H9 (cell line): ENCODE data around the gene SVOP. TPM values are rescaled to one million over a fixed set of nuclear protein-coding genes. Genes with fewer than 3 reads are reported as not detected.

Experiments used
- DNase-seq: peaks from one replicate; pipeline ENCODE4 v3.0.0-alpha.2; 2017
- H2AFZ ChIP-seq: one replicate; pipeline ENCODE4 v1.6.1; 2013; ENCODE audit warnings: mild to moderate bottlenecking, low read length, control low read depth, moderate library complexity
- H2AK5ac ChIP-seq: 2 replicates; pipeline ENCODE4 v1.6.1; 2013; ENCODE audit warnings: low read length, control low read depth, mixed read lengths; ENCODE audit not compliant: insufficient read length
- H2BK120ac ChIP-seq: one replicate; pipeline ENCODE4 v1.6.1; 2013; ENCODE audit warnings: low read depth, mild to moderate bottlenecking, low read length, control low read depth, inconsistent platforms; ENCODE audit not compliant: poor library complexity, severe bottlenecking
- H2BK12ac ChIP-seq: 2 replicates; pipeline ENCODE4 v1.6.1; 2013; ENCODE audit warnings: low read length, control low read depth, mixed read lengths, low read depth; ENCODE audit not compliant: insufficient read length
- H2BK15ac ChIP-seq: 2 replicates; pipeline ENCODE4 v1.6.1; 2013; ENCODE audit warnings: low read depth, low read length, control low read depth
- H2BK20ac ChIP-seq: one replicate; pipeline ENCODE4 v1.6.1; 2013; ENCODE audit warnings: low read depth, mild to moderate bottlenecking, low read length, control low read depth, inconsistent platforms; ENCODE audit not compliant: poor library complexity, severe bottlenecking
- H2BK5ac ChIP-seq: 2 replicates; pipeline ENCODE4 v1.6.1; 2013; ENCODE audit warnings: low read length, control low read depth, mixed read lengths; ENCODE audit not compliant: insufficient read length
- H3K14ac ChIP-seq: 2 replicates; pipeline ENCODE4 v1.6.1; 2013; ENCODE audit warnings: low read length, control low read depth; ENCODE audit not compliant: insufficient read depth
- H3K18ac ChIP-seq: 2 replicates; pipeline ENCODE4 v1.6.1; 2013; ENCODE audit warnings: low read depth, mild to moderate bottlenecking, mixed read lengths, low read length, control low read depth; ENCODE audit not compliant: insufficient read length
- H3K23ac ChIP-seq: 2 replicates; pipeline ENCODE4 v1.6.1; 2013; ENCODE audit warnings: low read length, control low read depth, mixed read lengths, low read depth; ENCODE audit not compliant: insufficient read length
- H3K23me2 ChIP-seq: 2 replicates; pipeline ENCODE4 v1.6.1; 2013; ENCODE audit warnings: low read depth, mild to moderate bottlenecking, mixed read lengths, low read length, control low read depth; ENCODE audit not compliant: insufficient read length, poor library complexity, severe bottlenecking
- H3K27ac ChIP-seq: 2 replicates; pipeline ENCODE4 v1.5.1; 2013; ENCODE audit warnings: low read length, control low read depth, mixed read lengths, low read depth; ENCODE audit not compliant: insufficient read length
- H3K27me3 ChIP-seq: 2 replicates; pipeline ENCODE4 v1.6.1; 2013; ENCODE audit warnings: low read length, control low read depth, inconsistent platforms; ENCODE audit not compliant: insufficient read depth
- H3K4ac ChIP-seq: 2 replicates; pipeline ENCODE4 v1.6.1; 2013; ENCODE audit warnings: low read depth, mild to moderate bottlenecking, control low read depth, inconsistent platforms, low read length, moderate library complexity
- H3K4me1 ChIP-seq: 2 replicates; pipeline ENCODE4 v1.6.1; 2013; ENCODE audit warnings: low read length, control low read depth, inconsistent platforms; ENCODE audit not compliant: insufficient read depth
- H3K4me2 ChIP-seq: 2 replicates; pipeline ENCODE4 v1.6.1; 2013; ENCODE audit warnings: low read length, control low read depth, mixed read lengths; ENCODE audit not compliant: insufficient read length, insufficient read depth
- H3K56ac ChIP-seq: 2 replicates; pipeline ENCODE4 v1.6.1; 2013; ENCODE audit warnings: low read depth, mild to moderate bottlenecking, mixed read lengths, low read length, control low read depth; ENCODE audit not compliant: insufficient read length
- H3K79me1 ChIP-seq: 2 replicates; pipeline ENCODE4 v1.6.1; 2013; ENCODE audit warnings: low read depth, mild to moderate bottlenecking, moderate library complexity, low read length, control low read depth, inconsistent platforms; ENCODE audit not compliant: insufficient read depth, poor library complexity, severe bottlenecking
- H3K79me2 ChIP-seq: 2 replicates; pipeline ENCODE4 v1.6.1; 2013; ENCODE audit warnings: low read length, control low read depth, inconsistent platforms; ENCODE audit not compliant: insufficient read depth
- H3K9ac ChIP-seq: 2 replicates; pipeline ENCODE4 v1.6.1; 2013; ENCODE audit warnings: low read length, control low read depth, mixed read lengths; ENCODE audit not compliant: insufficient read length; ENCODE audit errors: extremely low read depth
- H3K9me3 ChIP-seq: one replicate; pipeline ENCODE4 v1.6.1; 2013; ENCODE audit warnings: low read depth, low read length, inconsistent platforms; ENCODE audit not compliant: control insufficient read depth
- H3T11ph ChIP-seq: one replicate; pipeline ENCODE4 v1.6.1; 2013; ENCODE audit warnings: mild to moderate bottlenecking, low read length, control low read depth, inconsistent platforms
- H4K20me1 ChIP-seq: one replicate; pipeline ENCODE4 v1.6.1; 2013; ENCODE audit not compliant: control insufficient read depth, insufficient read length, insufficient read depth
- H4K5ac ChIP-seq: 2 replicates; pipeline ENCODE4 v1.6.1; 2013; ENCODE audit warnings: low read depth, mild to moderate bottlenecking, mixed read lengths, low read length, control low read depth; ENCODE audit not compliant: insufficient read length
- H4K8ac ChIP-seq: replicated peaks from 2 replicates; pipeline ENCODE4 v1.6.1; 2013; ENCODE audit warnings: low read length, control low read depth, mixed read lengths, low read depth; ENCODE audit not compliant: insufficient read length
- H4K91ac ChIP-seq: 2 replicates; pipeline ENCODE4 v1.6.1; 2013; ENCODE audit warnings: low read depth, mild to moderate bottlenecking, moderate library complexity, mixed read lengths, low read length, control low read depth; ENCODE audit not compliant: insufficient read length
- H3K27ac Mint-ChIP-seq, 3 experiments: 2 replicates in 2 of 3; 3 replicates in 1 of 3; pipeline ENCODE4 v1.8.0; 2020 to 2021; ENCODE audit warnings: mixed read lengths in 3 of 3, mild to moderate bottlenecking in 1 of 3, moderate library complexity in 1 of 3
- H3K27me3 Mint-ChIP-seq: 2 replicates; pipeline ENCODE4 v1.8.0; 2021; ENCODE audit warnings: low read depth, mild to moderate bottlenecking, moderate library complexity, mixed read lengths
- H3K36me3 Mint-ChIP-seq, 3 experiments: 2 replicates in 2 of 3; 3 replicates in 1 of 3; pipeline ENCODE4 v1.8.0; 2020 to 2021; ENCODE audit warnings: low read depth in 3 of 3, mixed read lengths in 3 of 3; ENCODE audit not compliant: insufficient read depth in 1 of 3
- H3K4me1 Mint-ChIP-seq, 2 experiments: 2 replicates each; pipeline ENCODE4 v1.8.0; 2020; ENCODE audit warnings: mixed read lengths in 2 of 2
- H3K4me3 Mint-ChIP-seq, 2 experiments: 2 replicates in 1 of 2; 3 replicates in 1 of 2; pipeline ENCODE4 v1.8.0; 2020 to 2021; ENCODE audit warnings: mild to moderate bottlenecking in 2 of 2, mixed read lengths in 2 of 2, moderate library complexity in 1 of 2
- H3K9me3 Mint-ChIP-seq, 2 experiments: 2 replicates in 1 of 2; 3 replicates in 1 of 2; pipeline ENCODE4 v1.8.0; 2020; ENCODE audit warnings: mild to moderate bottlenecking in 2 of 2, mixed read lengths in 2 of 2, moderate library complexity in 1 of 2
- WGBS: extraction: QIAGEN DNeasy Blood & Tissue Kit; methylation state at CpG from one replicate; pipeline ENCODE4 v1.1.7; 2013; ENCODE audit warnings: missing lambda C conversion rate, low lambda C conversion rate, mixed read lengths; ENCODE audit not compliant: insufficient read length; ENCODE audit errors: extremely low coverage; 5-methylcytosine and 5-hydroxymethylcytosine counted together
- total RNA-seq: library from RNA; stranded (reverse); gene quantifications from 2 replicates; pipeline ENCODE4 v1.2.1, GENCODE V29; 2021
- TF ChIP-seq, protein P1 (sequence below): fragments of 200-600 bp; sonication (generic); conservative IDR thresholded peaks from 3 replicates; pipeline ENCODE4 v1.8.0; 2021; ENCODE audit warnings: antibody characterized with exemption, mild to moderate bottlenecking

The SVOP gene
- total RNA-seq, 1 experiment from 2014 or later, result 0.15 TPM

DNA sequence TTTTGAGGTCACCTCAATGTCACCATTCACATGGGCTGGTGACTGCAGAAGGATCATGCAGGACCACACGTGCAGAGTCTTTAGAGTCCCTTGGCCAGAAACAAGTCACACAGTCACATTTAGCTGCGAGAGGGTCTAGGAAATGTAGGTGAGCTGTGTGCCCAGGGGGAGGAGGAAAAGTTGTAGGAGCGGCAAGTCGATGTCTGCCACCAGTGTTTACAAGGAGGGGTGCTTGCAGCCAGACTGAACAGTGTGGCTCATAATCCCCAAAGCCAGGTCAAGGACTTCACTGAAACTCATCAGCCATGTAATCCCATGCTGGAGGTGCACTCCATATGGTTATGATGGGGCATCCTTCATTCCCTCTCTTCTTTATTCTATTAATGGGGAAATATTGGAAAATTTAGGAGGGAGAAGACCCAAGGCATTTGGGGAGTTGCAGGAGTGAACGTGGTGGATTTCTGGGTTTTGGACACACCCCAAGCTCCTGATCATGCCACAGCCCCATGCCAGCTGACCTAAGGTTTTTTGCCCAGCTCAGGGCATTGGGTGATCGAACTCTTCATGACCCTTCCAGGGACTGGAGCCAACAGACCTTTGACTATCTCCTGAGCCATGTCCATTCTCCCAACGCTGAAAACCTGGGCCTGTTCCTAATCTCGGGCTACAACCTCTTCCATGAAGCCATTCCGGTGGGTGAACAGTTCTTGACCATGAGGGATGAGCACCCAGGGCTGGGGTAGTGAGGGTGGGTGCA is 133.8 kb downstream of the SVOP start:
- Histone ChIP-seq H2BK15ac (no peak overlapping the region), H3K18ac (no peak overlapping the region), H3K27me3 (no peaks in the 10 kb centered on the region), H2BK20ac (no peak overlapping the region), H2BK5ac (no peak overlapping the region), H4K5ac (no peak overlapping the region), H3T11ph (no peak overlapping the region), H4K91ac (no peak overlapping the region), H2AK5ac (no peak overlapping the region), H3K4me2 (no peak overlapping the region), H3K4me1 (no peaks in the 10 kb centered on the region), H4K8ac (no peak overlapping the region), H3K79me2 (no peaks in the 10 kb centered on the region), H3K14ac (no peak overlapping the region), H3K23me2 (no peaks in the 10 kb centered on the region), H3K56ac (no peak overlapping the region), H3K79me1 (no peaks in the 10 kb centered on the region), H2AFZ (no peak overlapping the region), H3K23ac (no peak overlapping the region), H3K9ac (no peak overlapping the region), H3K9me3 (no peaks in the 10 kb centered on the region), H2BK12ac (no peak overlapping the region), H2BK120ac (no peak overlapping the region), H4K20me1 (no peaks in the 10 kb centered on the region), H3K27ac (no peak overlapping the region), H3K4ac (no peak overlapping the region)
- Mint-ChIP-seq H3K4me1 (peaks cover 8% of the 10 kb centered on the region in 2 experiments), H3K27ac (no peak overlapping the region), H3K4me3 (no peak overlapping the region), H3K36me3 (peaks cover 0 to 4% (median 0%) of the 10 kb centered on the region in 3 experiments; a peak in 2 of 7 replicates), H3K9me3 (peaks cover 9 to 11% of the 10 kb centered on the region in 2 experiments; a peak in 4 of 5 replicates), H3K27me3 (peaks cover 2% of the 10 kb centered on the region; the same call in 1 of the 2 replicates)
- no CpG with 5 or more reads among the region's 9 CpGs for WGBS
- TF ChIP-seq, protein P1, sequence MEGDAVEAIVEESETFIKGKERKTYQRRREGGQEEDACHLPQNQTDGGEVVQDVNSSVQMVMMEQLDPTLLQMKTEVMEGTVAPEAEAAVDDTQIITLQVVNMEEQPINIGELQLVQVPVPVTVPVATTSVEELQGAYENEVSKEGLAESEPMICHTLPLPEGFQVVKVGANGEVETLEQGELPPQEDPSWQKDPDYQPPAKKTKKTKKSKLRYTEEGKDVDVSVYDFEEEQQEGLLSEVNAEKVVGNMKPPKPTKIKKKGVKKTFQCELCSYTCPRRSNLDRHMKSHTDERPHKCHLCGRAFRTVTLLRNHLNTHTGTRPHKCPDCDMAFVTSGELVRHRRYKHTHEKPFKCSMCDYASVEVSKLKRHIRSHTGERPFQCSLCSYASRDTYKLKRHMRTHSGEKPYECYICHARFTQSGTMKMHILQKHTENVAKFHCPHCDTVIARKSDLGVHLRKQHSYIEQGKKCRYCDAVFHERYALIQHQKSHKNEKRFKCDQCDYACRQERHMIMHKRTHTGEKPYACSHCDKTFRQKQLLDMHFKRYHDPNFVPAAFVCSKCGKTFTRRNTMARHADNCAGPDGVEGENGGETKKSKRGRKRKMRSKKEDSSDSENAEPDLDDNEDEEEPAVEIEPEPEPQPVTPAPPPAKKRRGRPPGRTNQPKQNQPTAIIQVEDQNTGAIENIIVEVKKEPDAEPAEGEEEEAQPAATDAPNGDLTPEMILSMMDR, result no peak
- DNase-seq, result no peak
